Fibroblast of lung (primary cell): ENCODE results near the gene GRB7. TPM values are rescaled to one million over a fixed set of nuclear protein-coding genes. Genes with fewer than 3 reads are reported as not detected.

Experiments
- DNase-seq, 2 donors: peaks; one replicate each; pipeline versions ENCODE4 v3.0.0 to v3.0.0-alpha.2; 2010; ENCODE audit warnings: low read depth in 2 of 2
- H2AFZ ChIP-seq: 2 replicates; pipeline ENCODE4 v1.5.1; 2012; ENCODE audit warnings: low read length, control low read depth, inconsistent platforms
- H3K27ac ChIP-seq: 2 replicates; pipeline ENCODE4 v1.5.1; 2011; ENCODE audit warnings: low read length, control low read depth; ENCODE audit not compliant: insufficient read depth
- H3K27me3 ChIP-seq: 2 replicates; pipeline ENCODE4 v1.5.1; 2011; ENCODE audit warnings: mild to moderate bottlenecking, low read length; ENCODE audit not compliant: control insufficient read depth, insufficient read depth
- H3K36me3 ChIP-seq: 2 replicates; pipeline ENCODE4 v1.5.1; 2011; ENCODE audit warnings: low read length; ENCODE audit not compliant: control insufficient read depth, insufficient read depth
- H3K4me1 ChIP-seq: 2 replicates; pipeline ENCODE4 v1.5.1; 2011; ENCODE audit warnings: low read length; ENCODE audit not compliant: control insufficient read depth, insufficient read depth; ENCODE audit errors: extremely low read depth
- H3K4me2 ChIP-seq: 2 replicates; pipeline ENCODE4 v1.5.1; 2011; ENCODE audit warnings: low read length, control low read depth; ENCODE audit not compliant: insufficient read depth; ENCODE audit errors: extremely low read depth
- H3K4me3 ChIP-seq, 4 experiments: fragments of 200-600 bp in 1 of 4; sonication (generic) in 1 of 4; replicated peaks in 1 of 4; 2 replicates each; pipeline ENCODE4 v1.5.1; 2011 to 2016; ENCODE audit warnings: low read length in 4 of 4, low read depth in 3 of 4, mild to moderate bottlenecking in 3 of 4, control low read depth in 2 of 4, inconsistent platforms in 1 of 4, mixed read lengths in 1 of 4; ENCODE audit not compliant: insufficient read depth in 1 of 4; ENCODE audit errors: control extremely low read depth in 1 of 4
- H3K79me2 ChIP-seq: 2 replicates; pipeline ENCODE4 v1.5.1; 2012; ENCODE audit warnings: mild to moderate bottlenecking, low read length, inconsistent platforms; ENCODE audit not compliant: control insufficient read depth, insufficient read depth
- H3K9ac ChIP-seq: 2 replicates; pipeline ENCODE4 v1.5.1; 2011; ENCODE audit warnings: mild to moderate bottlenecking, low read length, control low read depth; ENCODE audit not compliant: insufficient read depth
- H3K9me3 ChIP-seq: 2 replicates; pipeline ENCODE4 v1.5.1; 2012; ENCODE audit warnings: low read depth, low read length; ENCODE audit not compliant: control insufficient read depth, insufficient read depth
- H4K20me1 ChIP-seq: 2 replicates; pipeline ENCODE4 v1.5.1; 2011; ENCODE audit warnings: low read length; ENCODE audit not compliant: control insufficient read depth, insufficient read depth; ENCODE audit errors: extremely low read depth
- EZH2 ChIP-seq: IDR thresholded peaks from 2 replicates; pipeline ENCODE4 v1.5.1; 2012; ENCODE audit warnings: low read length, control low read depth, mild to moderate bottlenecking; ENCODE audit errors: missing control alignments
- polyA minus RNA-seq: library from RNA; depleted of rRNA, polyadenylated mRNA; stranded (reverse); fragments of >200 nt; gene quantifications from 2 replicates; pipeline ENCODE4 v1.2.3, GENCODE V29; 2011; ENCODE audit warnings: low replicate concordance
- polyA plus RNA-seq, 2 donors: library from polyadenylated mRNA; depleted of rRNA in 1 of 2; stranded (reverse) in 1 of 2; unstranded in 1 of 2; fragments of >200 nt; gene quantifications; 2 replicates each; pipeline ENCODE4 v1.2.1, GENCODE V29; 2011 to 2012; ENCODE audit warnings: missing spikeins in 1 of 2
- total RNA-seq: library from RNA; depleted of rRNA; stranded (reverse); fragments of >200 nt; gene quantifications from 2 replicates; pipeline ENCODE4 v1.2.1, GENCODE V29; 2014
- TF ChIP-seq, protein P1 (sequence below), 2 donors: IDR thresholded peaks in 1 of 2; conservative IDR thresholded peaks in 1 of 2; 1 replicate in 1 of 2; 2 replicates in 1 of 2; pipeline ENCODE4 v1.5.1; 2011 to 2012; ENCODE audit warnings: low read length in 2 of 2, control low read depth in 1 of 2, inconsistent platforms in 1 of 2, low read depth in 1 of 2, mild to moderate bottlenecking in 1 of 2

Gene GRB7
- total RNA-seq (under 0.01 and 0.77 TPM in 2 replicates), polyA plus RNA-seq (0.07 TPM in 2 replicates), polyA minus RNA-seq (not detected in 2 replicates)
- polyA plus RNA-seq (2012) = 0.36 and 0.40 TPM in 2 replicates

DNA sequence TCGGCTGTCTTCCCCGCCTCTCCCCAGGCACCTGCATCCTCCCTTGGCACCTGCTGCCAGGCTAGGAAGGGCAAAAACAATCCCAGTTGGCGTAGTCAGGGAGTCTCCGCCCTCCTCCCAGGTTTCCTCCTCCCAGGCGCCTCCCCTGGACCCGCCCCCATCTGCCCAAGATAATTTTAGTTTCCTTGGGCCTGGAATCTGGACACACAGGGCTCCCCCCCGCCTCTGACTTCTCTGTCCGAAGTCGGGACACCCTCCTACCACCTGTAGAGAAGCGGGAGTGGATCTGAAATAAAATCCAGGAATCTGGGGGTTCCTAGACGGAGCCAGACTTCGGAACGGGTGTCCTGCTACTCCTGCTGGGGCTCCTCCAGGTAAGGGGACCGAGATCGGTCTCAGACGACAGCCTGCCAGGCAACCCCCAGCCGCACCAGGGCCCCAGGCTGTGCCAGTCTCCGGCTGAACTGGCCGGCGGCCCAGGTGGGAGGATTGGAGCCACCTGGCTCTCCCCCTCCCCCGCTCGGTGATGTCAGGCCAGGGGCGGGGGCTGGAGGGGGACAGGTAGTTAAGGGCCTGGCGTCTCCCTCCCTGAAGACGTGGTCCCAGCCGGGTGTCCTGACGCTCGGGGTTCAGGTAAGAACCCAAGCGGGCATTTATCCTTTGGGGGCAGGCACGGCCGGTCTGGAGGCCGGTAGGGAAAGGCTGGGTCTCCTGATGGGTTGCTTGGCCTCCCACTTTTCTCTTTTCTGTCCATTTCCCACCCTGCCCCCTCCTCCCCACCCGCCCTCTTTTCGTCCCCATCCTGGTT, at the start of gene GRB7:
Gene GRB7, plus strand, starts transcription at position 179 of the 808 bp plus-strand sequence. CDS start 4,364 bp downstream, outside the sequence.
- H3K9ac ChIP-seq = no peak within 1 kb of the TSS
- peaks cover 8% of the 10 kb centered on the region for H3K4me1 ChIP-seq
- H3K79me2 ChIP-seq = no peaks in the 10 kb centered on the region
- TF ChIP-seq, protein P1, sequence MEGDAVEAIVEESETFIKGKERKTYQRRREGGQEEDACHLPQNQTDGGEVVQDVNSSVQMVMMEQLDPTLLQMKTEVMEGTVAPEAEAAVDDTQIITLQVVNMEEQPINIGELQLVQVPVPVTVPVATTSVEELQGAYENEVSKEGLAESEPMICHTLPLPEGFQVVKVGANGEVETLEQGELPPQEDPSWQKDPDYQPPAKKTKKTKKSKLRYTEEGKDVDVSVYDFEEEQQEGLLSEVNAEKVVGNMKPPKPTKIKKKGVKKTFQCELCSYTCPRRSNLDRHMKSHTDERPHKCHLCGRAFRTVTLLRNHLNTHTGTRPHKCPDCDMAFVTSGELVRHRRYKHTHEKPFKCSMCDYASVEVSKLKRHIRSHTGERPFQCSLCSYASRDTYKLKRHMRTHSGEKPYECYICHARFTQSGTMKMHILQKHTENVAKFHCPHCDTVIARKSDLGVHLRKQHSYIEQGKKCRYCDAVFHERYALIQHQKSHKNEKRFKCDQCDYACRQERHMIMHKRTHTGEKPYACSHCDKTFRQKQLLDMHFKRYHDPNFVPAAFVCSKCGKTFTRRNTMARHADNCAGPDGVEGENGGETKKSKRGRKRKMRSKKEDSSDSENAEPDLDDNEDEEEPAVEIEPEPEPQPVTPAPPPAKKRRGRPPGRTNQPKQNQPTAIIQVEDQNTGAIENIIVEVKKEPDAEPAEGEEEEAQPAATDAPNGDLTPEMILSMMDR (conservative IDR thresholded peaks at IDR 0.05 in 1 of 2, IDR thresholded peaks at IDR 0.05 in 1 of 2; ENCODE audit: low read depth in 1 of 2, low read length in 2 of 2) = no peak
- peak; percentile 16 for TF ChIP-seq EZH2
- peaks cover 8% of the 10 kb centered on the region for H3K27me3 ChIP-seq
- H3K4me3 ChIP-seq = no peak within 1 kb of the TSS
- no peaks in the 10 kb centered on the region for H3K9me3 ChIP-seq
- H3K27ac ChIP-seq = no peak within 1 kb of the TSS
- no peak within 1 kb of the TSS for H2AFZ ChIP-seq
- H4K20me1 ChIP-seq = no peaks in the 10 kb centered on the region
- no peak for DNase-seq
- H3K4me2 ChIP-seq = peak within 1 kb of the TSS; percentile 51
- no peaks in the 10 kb centered on the region for H3K36me3 ChIP-seq

DNA sequence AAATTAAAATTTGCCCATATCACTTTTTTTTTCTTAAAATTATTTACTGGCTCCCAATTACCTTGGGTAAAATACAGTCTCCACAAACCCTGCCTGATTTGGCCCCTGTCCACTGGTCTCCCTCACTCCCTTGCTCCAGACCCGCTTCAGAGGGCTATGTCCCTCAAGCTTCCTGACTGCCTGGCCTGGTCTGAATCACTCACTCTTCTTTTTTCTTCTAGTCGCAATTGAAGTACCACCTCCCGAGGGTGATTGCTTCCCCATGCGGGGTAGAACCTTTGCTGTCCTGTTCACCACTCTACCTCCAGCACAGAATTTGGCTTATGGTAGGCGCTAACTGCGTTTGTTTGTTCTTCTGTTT, 49.3 kb upstream of the GRB7 start:
- DNase-seq = no peak
- H3K79me2 ChIP-seq = no peaks in the 10 kb centered on the region
- peak overlapping the region; percentile 72 for H3K9ac ChIP-seq
- H4K20me1 ChIP-seq = no peaks in the 10 kb centered on the region
- peak overlapping the region; percentile 65 for H3K27ac ChIP-seq
- no peaks in the 10 kb centered on the region for H3K36me3 ChIP-seq
- TF ChIP-seq EZH2 = no peak
- TF ChIP-seq, protein P1 (conservative IDR thresholded peaks at IDR 0.05 in 1 of 2, IDR thresholded peaks at IDR 0.05 in 1 of 2; ENCODE audit: low read depth in 1 of 2, low read length in 2 of 2) = no peak
- no peaks in the 10 kb centered on the region for H3K9me3 ChIP-seq
- peak overlapping the region; percentile 67 to 93 (median 86) for H3K4me3 ChIP-seq
- peaks cover 5% of the 10 kb centered on the region for H3K4me1 ChIP-seq
- H3K4me2 ChIP-seq = peak overlapping the region; percentile 98
- H3K27me3 ChIP-seq = no peaks in the 10 kb centered on the region
- H2AFZ ChIP-seq = peak overlapping the region; percentile 93

DNA sequence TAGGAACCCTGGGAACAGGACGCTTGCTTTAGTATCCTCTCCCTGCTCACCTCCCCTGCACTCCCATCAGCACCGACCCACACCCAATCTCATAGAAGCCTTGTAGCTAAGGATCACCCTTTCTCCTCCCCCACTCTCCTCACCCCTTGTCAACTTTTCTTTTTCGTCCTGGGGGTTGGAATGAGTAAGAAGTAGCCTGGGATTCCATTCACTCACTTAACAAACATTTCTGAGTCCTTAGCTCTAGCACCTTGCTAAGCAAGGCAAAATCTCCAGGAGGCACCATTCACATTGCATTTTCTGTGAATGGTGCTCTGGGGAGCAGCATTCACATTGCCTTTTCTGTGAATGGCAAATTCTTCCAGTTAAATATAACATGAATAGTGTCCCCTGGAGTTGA, 48.8 kb upstream of the GRB7 start:
- Histone ChIP-seq H3K27me3 (no peaks in the 10 kb centered on the region), H2AFZ (peak overlapping the region; percentile 93), H3K79me2 (no peaks in the 10 kb centered on the region), H3K4me1 (peaks cover 5% of the 10 kb centered on the region), H3K4me3 (peak overlapping the region; percentile 67 to 93 (median 86)), H3K27ac (no peak overlapping the region), H3K36me3 (no peaks in the 10 kb centered on the region), H3K4me2 (peak overlapping the region; percentile 98), H3K9me3 (no peaks in the 10 kb centered on the region), H3K9ac (no peak overlapping the region), H4K20me1 (no peaks in the 10 kb centered on the region)
- TF ChIP-seq EZH2 = no peak
- TF ChIP-seq, protein P1 (conservative IDR thresholded peaks at IDR 0.05 in 1 of 2, IDR thresholded peaks at IDR 0.05 in 1 of 2; ENCODE audit: low read depth in 1 of 2, low read length in 2 of 2) = no peak
- DNase-seq = no peak
